Urinary bladder (tissue), 4 donors: ENCODE measurements around the gene CCDC18. TPM values are rescaled to one million over a fixed set of nuclear protein-coding genes. Genes with fewer than 3 reads are reported as not detected.
"Not testable (repeated sequence)": the region's sequence is repeated elsewhere in the genome, so short reads cannot be mapped to it uniquely, and the experiment has no call there.

Source experiments
- DNase-seq: peaks from one replicate; pipeline ENCODE4 v3.0.0-alpha.2; 2015; ENCODE audit errors: extremely low spot score
- H3K27ac ChIP-seq: one replicate; pipeline ENCODE4 v1.5.1; 2013; ENCODE audit warnings: low read depth, mild to moderate bottlenecking, moderate library complexity
- H3K36me3 ChIP-seq: one replicate; pipeline ENCODE4 v1.6.1; 2013; ENCODE audit warnings: mild to moderate bottlenecking, moderate library complexity; ENCODE audit not compliant: insufficient read depth
- H3K4me1 ChIP-seq: one replicate; pipeline ENCODE4 v1.6.1; 2013; ENCODE audit warnings: mild to moderate bottlenecking, moderate library complexity; ENCODE audit not compliant: insufficient read depth
- H3K4me3 ChIP-seq: one replicate; pipeline ENCODE4 v1.5.1; 2013; ENCODE audit warnings: low read depth, low read length
- WGBS: extraction: QIAGEN DNeasy Blood & Tissue Kit; methylation state at CpG from one replicate; pipeline ENCODE4 v1.1.7; 2013; 5-methylcytosine and 5-hydroxymethylcytosine counted together
- polyA plus RNA-seq: library from polyadenylated mRNA; stranded (reverse); fragments of 200-250 nt; gene quantifications from one replicate; pipeline ENCODE4 v1.2.3, GENCODE V29; 2013
- total RNA-seq: library from RNA; depleted of rRNA; stranded (reverse); fragments of >200 nt; gene quantifications from one replicate; pipeline ENCODE4 v1.2.3, GENCODE V29; 2014
- donor health status: healthy with polysubstance abuse.
- donor health status: healthy.

CCDC18 gene
- total and polyA plus RNA-seq, 2 donors: 2.2 to 16.7 TPM

GRCh38 chr1:93194231-93194990 is 13.9 kb downstream of the CCDC18 start:
- Histone ChIP-seq H3K4me3 (no peak overlapping the region), H3K27ac (no peak overlapping the region), H3K4me1 (no peaks in the 10 kb centered on the region), H3K36me3 (no peaks in the 10 kb centered on the region)
- DNase-seq: no peak
- WGBS: 93% methylated on average over 4 of the region's 4 CpGs

GRCh38 chr1:93196591-93196990 is 16.1 kb downstream of the CCDC18 start:
- Histone ChIP-seq H3K4me3 (no peak overlapping the region), H3K27ac (no peak overlapping the region), H3K36me3 (no peaks in the 10 kb centered on the region), H3K4me1 (no peaks in the 10 kb centered on the region)
- 85% methylated on average over 1 of the region's 1 CpG for WGBS
- no peak for DNase-seq

DNA sequence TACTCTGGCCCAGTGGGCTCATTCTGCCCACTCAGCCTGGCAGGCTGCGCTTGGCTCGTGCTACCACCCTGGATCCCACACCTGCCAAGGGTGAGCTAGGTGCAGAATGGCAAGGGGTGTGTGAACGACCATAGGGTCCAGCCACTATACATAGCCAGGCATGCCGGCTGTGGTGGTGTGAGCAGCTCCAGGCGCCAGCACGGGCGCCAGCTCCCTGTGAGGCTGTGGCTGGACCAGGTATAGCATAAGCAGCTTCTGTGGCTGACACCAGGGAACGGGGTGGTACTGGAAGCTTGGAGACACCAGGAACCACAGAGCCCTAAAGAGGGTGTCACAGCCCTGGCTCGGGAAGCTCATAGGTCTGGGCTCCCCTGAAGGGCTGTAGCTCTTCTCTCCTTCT is 18.6 kb downstream of the CCDC18 start:
- DNase-seq: no peak
- Histone ChIP-seq H3K27ac (no peak overlapping the region), H3K4me1 (no peaks in the 10 kb centered on the region), H3K4me3 (no peak overlapping the region), H3K36me3 (no peaks in the 10 kb centered on the region)
- 96% methylated on average over 9 of the region's 9 CpGs for WGBS

DNA sequence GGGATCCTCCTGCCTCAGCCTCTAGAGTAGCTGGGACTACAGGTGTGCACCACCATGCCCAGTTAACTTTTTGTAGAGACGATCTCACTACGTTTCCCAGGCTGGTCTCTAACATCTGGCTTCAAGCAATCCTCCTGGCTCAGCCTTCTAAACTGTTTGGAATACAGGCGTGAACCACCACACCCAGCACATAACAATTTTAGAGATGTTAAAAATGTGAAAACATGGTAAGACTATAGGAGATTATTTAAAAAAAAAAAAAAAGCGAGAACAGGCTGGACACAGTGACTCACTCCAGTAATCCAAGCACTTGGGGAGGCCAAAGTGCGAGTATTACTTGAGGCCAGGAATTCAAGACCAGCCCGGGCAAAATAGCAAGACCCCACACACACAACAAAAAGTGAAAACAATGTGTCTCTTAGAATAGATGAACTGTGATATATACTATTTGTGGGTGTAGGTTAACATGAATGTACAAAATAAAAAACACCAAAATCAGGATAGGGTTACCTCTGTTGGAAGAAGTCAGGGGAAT is 19.6 kb downstream of the CCDC18 start:
- no peaks in the 10 kb centered on the region for H3K36me3 ChIP-seq
- H3K4me1 ChIP-seq: no peaks in the 10 kb centered on the region
- H3K27ac ChIP-seq: no peak overlapping the region
- 94% methylated on average over 6 of the region's 6 CpGs for WGBS
- no peak for DNase-seq
- no peak overlapping the region for H3K4me3 ChIP-seq

DNA sequence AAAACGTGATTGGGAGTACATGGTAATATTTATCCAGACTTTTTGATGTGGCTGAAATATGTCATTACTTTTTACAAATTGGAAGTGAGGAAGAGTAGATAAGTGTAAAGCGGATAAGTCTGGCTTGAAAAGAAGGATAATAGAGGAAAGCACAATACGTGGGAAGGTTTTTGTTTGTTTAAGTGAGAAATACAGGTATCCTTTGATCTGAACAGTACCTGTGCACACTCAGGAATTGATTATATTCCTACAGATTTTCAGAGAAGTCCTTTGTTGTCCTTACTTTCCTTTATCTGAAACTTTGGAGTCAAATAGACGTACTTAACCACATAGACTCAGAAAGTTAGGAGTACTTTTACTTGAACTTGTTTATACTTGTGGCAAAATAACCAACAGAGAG is 20.2 kb downstream of the CCDC18 start:
- Histone ChIP-seq H3K4me3 (no peak overlapping the region), H3K4me1 (no peaks in the 10 kb centered on the region), H3K36me3 (no peaks in the 10 kb centered on the region), H3K27ac (no peak overlapping the region)
- WGBS: 93% methylated on average over 4 of the region's 4 CpGs
- no peak for DNase-seq

DNA sequence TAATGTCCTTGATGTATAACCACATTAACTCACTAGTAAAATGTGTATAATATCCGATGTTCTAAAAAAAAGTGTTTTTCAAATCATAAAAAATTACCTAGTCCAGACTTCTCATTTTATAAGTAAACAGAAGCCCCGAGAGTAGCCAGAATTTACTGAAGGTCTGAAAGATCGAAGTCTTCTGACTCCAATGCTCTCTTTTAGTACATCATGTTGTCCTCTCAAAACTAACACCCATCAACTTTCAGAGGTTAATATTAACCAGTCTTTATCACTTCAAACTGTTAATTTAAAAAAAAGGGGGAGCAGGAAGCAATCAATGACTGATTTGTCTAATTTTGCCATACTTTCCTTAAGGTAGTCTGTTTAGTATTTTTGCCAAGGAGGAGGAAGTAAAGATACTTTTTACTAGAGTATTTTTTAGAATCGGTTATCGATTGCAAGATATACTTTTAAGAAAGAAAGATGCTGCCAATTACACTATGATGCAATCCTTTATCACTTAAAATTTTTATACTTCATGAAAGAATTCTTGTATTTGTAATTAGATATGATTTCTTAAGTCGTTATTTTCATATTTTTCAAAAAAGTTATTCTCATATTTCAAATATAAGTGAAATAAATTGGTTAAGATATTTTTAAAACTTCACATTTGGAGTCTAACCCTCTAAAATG is 25.5 kb downstream of the CCDC18 start:
- DNase-seq: no peak
- 93% methylated on average over 6 of the region's 6 CpGs for WGBS
- Histone ChIP-seq H3K27ac (no peak overlapping the region), H3K4me1 (no peaks in the 10 kb centered on the region), H3K4me3 (no peak overlapping the region), H3K36me3 (no peaks in the 10 kb centered on the region)

DNA sequence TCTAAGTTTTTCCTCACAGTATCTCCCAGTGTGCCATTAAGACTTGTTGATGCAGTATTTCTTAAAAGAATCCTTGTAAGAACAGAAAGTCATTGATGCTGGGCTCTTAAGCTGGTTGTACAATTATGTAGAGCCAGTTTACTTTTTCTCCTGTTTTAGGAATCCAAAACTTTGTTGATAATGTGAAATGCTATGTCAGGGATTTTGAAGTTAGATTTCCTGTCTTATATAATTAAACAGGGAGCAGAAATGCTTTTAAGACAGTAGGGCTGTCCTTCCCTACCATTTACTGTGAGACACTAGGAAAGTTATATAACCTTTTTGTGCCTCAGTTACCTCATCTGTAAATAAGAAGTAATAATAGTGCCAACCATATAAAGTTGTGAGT is 26.0 kb downstream of the CCDC18 start:
- no peak for DNase-seq
- no peak overlapping the region for H3K27ac ChIP-seq
- H3K4me1 ChIP-seq: no peaks in the 10 kb centered on the region
- no peak overlapping the region for H3K4me3 ChIP-seq
- H3K36me3 ChIP-seq: no peaks in the 10 kb centered on the region

- WGBS: 96% methylated on average over 5 of the region's 5 CpGs
These were observed 26.7 kb downstream of the CCDC18 start for GRCh38 chr1:93207211-93207610.

GRCh38 chr1:93215322-93215721 is 34.8 kb downstream of the CCDC18 start:
- Histone ChIP-seq H3K27ac (no peak overlapping the region), H3K36me3 (peaks cover 2% of the 10 kb centered on the region), H3K4me3 (no peak overlapping the region), H3K4me1 (no peaks in the 10 kb centered on the region)
- DNase-seq: no peak
- WGBS: 95% methylated on average over 2 of the region's 2 CpGs

More at GRCh38 chr1:93207211-93207610, 26.7 kb downstream of the CCDC18 start:
- no peak for DNase-seq
- H3K36me3 ChIP-seq: no peaks in the 10 kb centered on the region
- H3K4me1 ChIP-seq: no peaks in the 10 kb centered on the region
- H3K4me3 ChIP-seq: no peak overlapping the region
- H3K27ac ChIP-seq: no peak overlapping the region

GRCh38 chr1:93219443-93219842 is 38.9 kb downstream of the CCDC18 start:
- H3K4me1 ChIP-seq: no peaks in the 10 kb centered on the region
- peaks cover 2% of the 10 kb centered on the region for H3K36me3 ChIP-seq
- 89% methylated on average over 6 of the region's 6 CpGs for WGBS
- H3K4me3 ChIP-seq: no peak overlapping the region
- no peak overlapping the region for H3K27ac ChIP-seq
- no peak for DNase-seq

- not testable (repeated sequence) for H3K36me3 ChIP-seq, H3K4me1 ChIP-seq, H3K27ac ChIP-seq, DNase-seq, H3K4me3 ChIP-seq
- 99% methylated on average over 5 of the region's 5 CpGs for WGBS
These were observed 40.2 kb downstream of the CCDC18 start for GRCh38 chr1:93220716-93221115.

DNA sequence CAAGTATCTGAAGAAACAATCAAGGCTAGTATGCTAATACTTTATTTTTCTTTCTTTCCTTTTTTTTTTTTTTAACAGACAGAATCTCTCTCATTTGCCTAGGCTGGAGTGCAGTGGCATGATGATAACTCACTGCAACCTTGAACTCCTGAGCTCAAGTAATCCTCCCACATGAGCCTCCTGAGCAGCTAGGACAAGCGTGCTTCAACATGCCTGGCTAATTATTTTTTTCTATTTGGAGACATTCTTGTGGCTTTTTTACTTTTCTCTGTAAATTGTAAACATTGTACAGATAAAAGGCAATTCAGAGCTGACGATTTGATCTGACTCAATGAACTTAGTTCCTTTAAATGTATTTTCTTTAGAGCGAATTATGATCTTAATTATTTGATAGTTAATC is 41.4 kb downstream of the CCDC18 start:
- no peak overlapping the region for H3K4me3 ChIP-seq
- 84% methylated on average over 3 of the region's 3 CpGs for WGBS
- no peak for DNase-seq
- H3K4me1 ChIP-seq: no peaks in the 10 kb centered on the region
- H3K36me3 ChIP-seq: peaks cover 2% of the 10 kb centered on the region
- H3K27ac ChIP-seq: no peak overlapping the region

GRCh38 chr1:93223023-93223675 is 42.6 kb downstream of the CCDC18 start:
- H3K4me3 ChIP-seq: no peak overlapping the region
- no peak for DNase-seq
- WGBS: 91% methylated on average over 2 of the region's 2 CpGs
- no peak overlapping the region for H3K27ac ChIP-seq
- no peaks in the 10 kb centered on the region for H3K4me1 ChIP-seq
- peaks cover 2% of the 10 kb centered on the region for H3K36me3 ChIP-seq

GRCh38 chr1:93235261-93235660 is 54.7 kb downstream of the CCDC18 start:
- no peak for DNase-seq
- H3K36me3 ChIP-seq: no peaks in the 10 kb centered on the region
- no peaks in the 10 kb centered on the region for H3K4me1 ChIP-seq
- H3K27ac ChIP-seq: no peak overlapping the region
- no peak overlapping the region for H3K4me3 ChIP-seq
